ENCODE measurements around the gene POSTN.

POSTN gene

GRCh38 chr13:37598597-37598996, at the start of gene POSTN:
Gene POSTN, minus strand, starts transcription at chr13:37598768. Its CDS starts 42 bp downstream, at chr13:37598726.
- DNase-seq = no peak

- no peak for DNase-seq
Measured at GRCh38 chr13:37647031-37647650, 48.6 kb upstream of the POSTN start.

DNA sequence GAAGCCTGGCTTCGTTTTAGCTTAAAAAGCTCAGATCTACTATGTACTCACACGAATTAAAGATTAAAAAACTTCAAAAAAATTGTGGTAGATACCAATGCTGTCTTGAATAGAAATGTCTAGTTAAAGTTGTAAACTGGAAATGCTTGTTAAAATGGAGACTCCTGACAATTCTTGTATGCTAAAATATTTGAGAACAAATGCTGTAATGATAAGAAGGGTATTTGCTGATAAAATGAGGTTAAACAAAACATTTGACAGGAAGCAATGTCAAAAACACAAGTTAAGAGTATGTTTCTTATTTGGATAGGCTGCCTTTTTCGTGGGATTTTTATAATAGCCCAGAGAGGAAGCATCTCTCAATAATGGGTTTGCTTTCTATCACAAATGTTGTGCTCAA, 48.0 kb upstream of the POSTN start:
- no peak for DNase-seq

- no peak for DNase-seq
Measured at GRCh38 chr13:37645181-37645740, 46.7 kb upstream of the POSTN start.

DNA sequence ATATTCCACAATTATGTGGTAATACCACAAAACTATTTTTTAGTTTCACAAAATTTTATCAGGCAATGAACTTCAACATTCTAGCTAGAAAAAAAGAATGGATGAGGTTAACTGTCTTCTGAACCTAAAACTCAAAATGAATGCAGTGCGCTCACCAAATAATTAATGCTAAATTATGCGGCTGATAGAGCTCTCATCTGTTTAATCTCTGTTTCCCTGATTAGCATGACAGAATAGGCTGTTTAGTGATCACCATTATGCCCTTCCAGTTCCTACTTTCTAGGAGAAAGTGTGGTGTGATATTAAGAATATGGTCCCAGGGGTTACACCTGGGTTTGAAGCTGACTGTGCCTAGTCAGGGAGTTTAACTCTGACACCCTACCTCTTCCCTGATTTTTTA, 42.8 kb upstream of the POSTN start:
- DNase-seq = no peak

GRCh38 chr13:37640499-37640898, 41.9 kb upstream of the POSTN start:
- no peak for DNase-seq

DNA sequence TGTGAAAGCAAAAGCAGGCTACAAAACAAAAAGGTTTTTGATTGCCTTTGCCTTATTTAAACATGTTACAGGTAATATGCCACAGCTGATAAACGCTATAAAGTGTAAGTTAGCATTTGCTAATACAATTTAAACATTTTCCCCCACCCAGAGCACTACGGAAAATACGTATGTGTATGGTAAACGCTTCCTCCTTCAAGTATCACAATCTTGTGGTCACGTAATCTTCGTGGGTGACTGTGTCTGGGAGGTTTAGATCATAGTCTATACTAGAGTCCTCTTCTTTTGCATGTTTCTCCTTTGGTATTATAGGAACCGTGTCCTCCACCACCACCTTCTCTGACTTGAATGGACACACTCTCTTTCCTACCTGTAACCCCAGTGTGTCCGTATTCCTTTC, 38.1 kb upstream of the POSTN start:
- no peak for DNase-seq

- no peak for DNase-seq
Measured at GRCh38 chr13:37632294-37632693, 33.7 kb upstream of the POSTN start.

- no peak for DNase-seq
Measured at GRCh38 chr13:37627428-37627827, 28.9 kb upstream of the POSTN start.

DNA sequence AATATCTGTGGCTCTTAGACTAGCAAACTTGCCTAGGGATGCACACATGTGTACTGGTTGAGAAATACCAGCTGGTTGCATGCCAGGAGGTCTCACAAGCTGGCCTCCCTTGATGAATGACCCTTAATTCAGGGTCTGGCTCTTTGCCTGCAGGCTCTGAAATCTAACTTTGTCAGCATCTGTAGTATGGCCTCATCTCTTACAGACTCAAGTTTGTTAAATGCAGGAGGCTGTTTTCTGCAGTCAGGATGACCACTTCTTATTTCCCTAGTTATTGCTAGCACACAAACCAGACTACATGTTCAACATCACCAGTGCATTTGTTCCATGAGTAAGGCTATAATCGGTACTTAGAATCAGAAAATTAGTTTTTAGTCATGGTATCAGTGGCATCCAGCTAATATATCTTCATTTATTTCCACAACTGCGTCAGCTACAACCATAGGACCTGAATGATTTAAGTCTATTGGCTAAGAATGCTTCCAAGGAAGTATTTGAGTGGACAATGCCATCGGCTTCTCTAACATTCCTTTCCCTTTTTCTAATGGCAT, 23.3 kb upstream of the POSTN start:
- DNase-seq = no peak

DNA sequence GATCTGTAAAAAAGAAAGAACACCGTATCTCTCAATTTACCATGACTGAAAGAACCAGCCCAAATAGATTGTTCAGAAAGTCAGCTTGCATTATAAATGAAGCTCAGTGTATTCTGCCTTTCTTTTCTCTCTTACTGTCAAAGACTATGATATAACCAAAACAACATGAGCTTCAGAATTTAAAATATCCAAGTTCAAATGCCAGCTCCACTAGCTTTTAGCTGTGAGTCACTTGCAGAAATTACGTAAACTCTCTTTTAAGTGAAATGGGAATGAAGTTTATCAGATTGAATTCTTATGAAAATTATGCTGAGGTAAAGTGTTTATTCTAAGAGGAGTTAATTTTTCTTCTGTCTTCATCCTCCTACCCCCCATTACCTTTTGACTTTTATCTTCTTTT, 20.0 kb upstream of the POSTN start:
- no peak for DNase-seq

DNA sequence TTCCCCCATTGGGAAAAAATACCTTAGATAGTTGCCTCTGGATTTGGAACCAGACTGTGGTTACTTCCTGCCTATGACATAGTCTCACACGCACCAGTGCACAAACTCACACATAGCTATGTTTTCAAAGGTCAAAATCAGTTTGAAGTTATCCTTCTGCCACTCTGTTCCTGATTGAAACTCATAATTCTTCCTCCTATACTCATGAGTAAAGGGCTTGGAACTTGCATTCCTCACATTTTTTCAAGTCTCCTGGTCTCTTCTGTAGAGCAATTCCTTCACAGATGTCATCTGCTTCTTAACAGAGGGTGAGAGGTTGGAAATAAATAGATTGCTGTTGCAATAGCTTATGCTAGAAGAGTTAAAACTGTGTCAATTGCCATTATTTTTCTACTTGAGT, 18.6 kb upstream of the POSTN start:
- DNase-seq = no peak

DNA sequence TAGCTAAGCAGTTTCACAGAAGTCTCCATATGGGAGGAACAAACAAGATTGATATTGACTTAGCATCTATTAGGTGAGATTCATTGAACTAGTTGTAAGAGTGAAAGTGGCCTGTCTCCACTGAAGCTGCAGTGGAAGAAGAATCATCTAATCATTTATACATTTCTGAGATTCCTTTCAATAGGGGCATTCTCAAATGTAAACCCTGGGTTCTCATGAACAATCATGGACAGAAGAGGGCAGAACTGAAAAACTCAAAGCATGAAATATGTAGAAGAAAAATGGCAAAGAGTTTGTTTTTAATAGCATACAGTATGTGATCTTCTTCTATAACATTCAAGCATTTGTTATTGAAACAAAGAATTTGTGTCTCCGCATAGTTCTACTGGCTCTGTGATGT, 17.6 kb upstream of the POSTN start:
- no peak for DNase-seq

- no peak for DNase-seq
Measured at GRCh38 chr13:37615276-37615675, 16.7 kb upstream of the POSTN start.

DNA sequence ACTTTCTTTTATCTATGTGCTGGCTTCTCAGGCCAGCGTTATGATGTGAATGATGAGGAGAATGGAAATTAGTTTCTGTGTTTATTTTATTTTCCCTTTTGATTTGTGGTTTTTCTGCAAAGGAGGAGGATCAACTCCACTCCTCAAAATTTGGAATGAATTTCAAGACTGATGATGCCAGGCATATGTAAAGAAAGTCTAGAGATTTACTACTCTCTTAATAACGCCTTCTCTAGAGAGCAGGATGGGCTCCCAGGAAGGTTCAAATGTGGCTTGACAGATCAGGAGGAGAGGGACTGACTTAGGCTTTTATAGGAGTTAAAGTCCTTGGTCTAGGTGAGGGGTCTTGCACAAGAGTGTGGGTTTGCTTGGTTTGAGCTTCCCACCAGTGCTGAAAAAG, 15.1 kb upstream of the POSTN start:
- no peak for DNase-seq

- DNase-seq = no peak
Measured at GRCh38 chr13:37613236-37613635, 14.7 kb upstream of the POSTN start.

DNA sequence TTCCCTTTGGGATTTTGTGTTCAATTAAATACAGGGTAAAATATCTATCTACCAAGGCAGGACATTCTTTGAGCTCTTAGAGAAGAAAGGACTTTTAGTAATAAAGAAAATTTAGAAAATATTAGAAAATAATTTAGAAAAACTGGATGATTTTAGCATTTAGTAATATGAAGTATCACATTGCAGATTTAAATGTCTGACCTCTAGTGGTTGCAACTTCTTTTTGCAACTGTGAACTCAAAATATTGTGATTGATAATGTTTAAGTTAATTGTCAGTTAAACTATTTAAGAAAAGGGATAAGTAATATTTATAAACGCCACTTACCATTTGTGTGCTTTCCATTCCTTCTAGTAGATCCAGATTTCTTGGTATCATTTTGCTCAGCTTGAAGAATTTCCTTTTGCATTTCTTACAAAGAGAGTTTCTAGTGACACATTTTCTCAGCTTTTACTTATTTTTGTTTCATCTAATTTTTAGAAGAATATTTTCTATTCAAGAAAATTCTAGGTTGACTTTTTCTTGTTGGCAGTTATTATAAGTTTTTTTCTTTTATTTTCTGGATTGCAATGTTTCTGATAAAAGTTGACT, 10.3 kb upstream of the POSTN start:
- DNase-seq = no peak

- DNase-seq = no peak
Measured at GRCh38 chr13:37602733-37603381, 4.3 kb upstream of the POSTN start.

DNA sequence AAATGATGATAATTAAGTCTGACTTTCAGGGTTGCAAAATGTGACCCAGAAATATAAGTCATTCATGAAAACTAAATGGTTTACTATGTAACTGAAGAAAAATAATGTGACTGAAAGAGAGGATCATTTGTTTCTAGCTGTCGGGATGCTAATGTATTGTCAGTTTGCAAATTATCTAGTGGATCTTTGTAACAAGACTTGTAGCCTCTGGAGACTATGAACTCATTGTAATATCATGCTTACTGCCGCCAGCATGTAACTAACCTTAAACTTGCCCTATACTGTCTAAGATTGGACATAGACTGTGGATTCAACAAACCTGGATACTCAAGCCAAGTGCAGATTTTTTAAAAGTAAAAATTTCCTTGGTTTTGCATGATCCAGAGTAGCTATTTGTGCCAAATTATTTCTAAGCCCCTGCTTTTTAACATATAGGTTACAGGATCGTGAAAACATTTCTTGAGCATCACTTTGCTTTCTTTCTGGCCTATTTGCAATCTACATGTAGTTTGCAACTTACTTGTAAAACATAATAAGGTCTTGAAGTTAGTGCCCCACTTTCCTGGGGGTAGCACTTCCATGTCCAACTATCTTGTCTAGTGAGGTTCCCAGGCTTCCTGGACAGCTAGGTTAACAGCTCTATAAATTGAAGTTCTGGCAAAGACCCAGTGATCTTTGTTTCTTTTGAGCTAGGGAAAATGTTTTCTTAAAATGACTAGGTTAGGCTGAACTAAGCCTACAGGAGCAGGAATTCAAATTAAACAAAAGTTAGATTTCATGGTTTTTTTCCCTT, 3.3 kb upstream of the POSTN start:
- no peak for DNase-seq

DNA sequence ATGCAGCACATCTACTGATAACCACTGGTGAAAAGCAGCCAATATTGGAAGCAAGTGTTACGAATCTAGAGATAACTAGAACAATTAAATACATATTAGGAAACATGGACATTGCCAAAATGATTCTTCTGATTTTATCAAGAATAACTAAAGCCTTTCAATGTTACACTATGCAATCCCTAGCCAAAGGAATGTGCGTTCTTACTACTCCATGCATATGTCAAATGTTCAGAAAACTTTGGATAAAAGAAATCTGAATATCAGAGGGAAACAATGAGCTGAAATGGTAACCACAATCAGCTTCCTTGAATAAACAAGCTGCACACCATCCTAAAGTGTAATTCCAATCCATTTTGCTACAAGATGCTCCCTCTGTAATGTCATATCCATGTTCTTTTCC, 951 bp upstream of the POSTN start:
- no peak for DNase-seq

DNA sequence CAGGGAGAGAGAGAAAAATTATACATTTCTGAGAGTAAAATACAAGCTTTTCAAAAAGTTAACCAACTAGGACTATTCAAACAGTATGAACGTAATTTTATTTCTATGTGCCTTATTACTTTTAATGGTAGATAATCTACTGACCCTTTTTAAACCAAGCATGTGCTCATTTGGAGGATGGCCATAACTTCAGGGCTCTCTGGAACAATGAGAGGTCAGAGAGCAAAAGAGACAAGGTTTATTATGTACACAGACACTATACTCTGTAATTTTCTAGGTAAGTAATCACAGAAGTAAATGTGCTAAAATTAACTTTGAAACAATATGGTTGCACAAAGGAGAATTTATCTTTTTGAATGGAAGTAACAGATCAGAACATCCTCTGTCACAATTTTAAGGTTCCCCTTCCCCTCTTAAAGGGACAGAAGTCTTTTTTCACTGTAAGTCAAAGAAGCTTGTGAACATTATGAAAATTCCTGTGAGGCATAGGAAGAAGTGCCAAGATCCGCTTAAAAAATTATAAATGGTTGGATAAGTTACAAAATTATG, 1.0 kb downstream of the POSTN start:
- no peak for DNase-seq

GRCh38 chr13:37596805-37597204, 1.8 kb downstream of the POSTN start:
- no peak for DNase-seq

- DNase-seq = no peak
Measured at GRCh38 chr13:37595162-37595561, 3.4 kb downstream of the POSTN start.

All from cerebellar nuclear complex (tissue), 1 donor.